Stimulated activated CD4-positive, alpha-beta T cell treated with anti-CD3 and anti-CD28 coated beads, Interleukin-2, amount 100 ng/mL, for 4 hours (primary cell): ENCODE results near the gene COL6A2.

Experiments
- DNase-seq: peaks from one replicate; pipeline ENCODE4 v3.0.0-alpha.2; 2020; ENCODE audit warnings: low read depth

Gene COL6A2

GRCh38 chr21:46114963-46115362 is 17.1 kb downstream of the COL6A2 start:
- no peak for DNase-seq

GRCh38 chr21:46115441-46116188 is 17.7 kb downstream of the COL6A2 start:
- DNase-seq: no peak

- DNase-seq: no peak
These were observed 18.4 kb downstream of the COL6A2 start for GRCh38 chr21:46116189-46116775.

- no peak for DNase-seq
These were observed 19.1 kb downstream of the COL6A2 start for GRCh38 chr21:46116776-46117585.

- no peak for DNase-seq
These were observed 19.8 kb downstream of the COL6A2 start for GRCh38 chr21:46117586-46118315.

- no peak for DNase-seq
These were observed 20.6 kb downstream of the COL6A2 start for GRCh38 chr21:46118316-46119143.

GRCh38 chr21:46119144-46119636 is 21.3 kb downstream of the COL6A2 start:
- no peak for DNase-seq

GRCh38 chr21:46119637-46120271 is 21.8 kb downstream of the COL6A2 start:
- no peak for DNase-seq

GRCh38 chr21:46120301-46121285 is 22.7 kb downstream of the COL6A2 start:
- DNase-seq: no peak

- no peak for DNase-seq
These were observed 23.6 kb downstream of the COL6A2 start for GRCh38 chr21:46121286-46122221.

- DNase-seq: no peak
These were observed 24.3 kb downstream of the COL6A2 start for GRCh38 chr21:46122237-46122671.

- DNase-seq: no peak
These were observed 25.1 kb downstream of the COL6A2 start for GRCh38 chr21:46122758-46123683.

GRCh38 chr21:46124083-46124925 is 26.4 kb downstream of the COL6A2 start:
- no peak for DNase-seq

- no peak for DNase-seq
These were observed 27.3 kb downstream of the COL6A2 start for GRCh38 chr21:46124926-46125845.

GRCh38 chr21:46125846-46126301 is 28.0 kb downstream of the COL6A2 start:
- DNase-seq: no peak
